Natural killer cell (primary cell): ENCODE results near the gene LY6G5C. TPM values are rescaled to one million over a fixed set of nuclear protein-coding genes. Genes with fewer than 3 reads are reported as not detected.
A peak's percentile ranks its signal among the peaks of the same experiment; 100 is the strongest.

Experiments
- ATAC-seq, 3 donors: fragments of 150-1000 bp in 2 of 3; fragments of 200-7000 bp in 1 of 3; cut with Tn5 transposase; 1 replicate in 1 of 3; 2 replicates in 2 of 3; pipeline ENCODE4 v1.10.0; 2021; ENCODE audit warnings: mild to moderate bottlenecking in 2 of 3, moderate library complexity in 2 of 3
- DNase-seq, 2 donors: peaks; one replicate each; pipeline versions ENCODE4 v3.0.0 to v3.0.0-alpha.2; 2013 to 2021; ENCODE audit warnings: mixed read lengths in 1 of 2
- H3K27ac ChIP-seq: one replicate; pipeline ENCODE4 v1.5.1; 2013; ENCODE audit warnings: mild to moderate bottlenecking, low read length
- H3K27me3 ChIP-seq: one replicate; pipeline ENCODE4 v1.6.1; 2013; ENCODE audit warnings: low read length; ENCODE audit not compliant: control insufficient read depth, insufficient read depth
- H3K36me3 ChIP-seq: one replicate; pipeline ENCODE4 v1.6.1; 2013; ENCODE audit warnings: low read length; ENCODE audit not compliant: control insufficient read depth, insufficient read depth
- H3K4me1 ChIP-seq: one replicate; pipeline ENCODE4 v1.6.1; 2013; ENCODE audit warnings: low read length; ENCODE audit not compliant: control insufficient read depth, insufficient read depth
- H3K4me3 ChIP-seq: one replicate; pipeline ENCODE4 v1.5.1; 2013; ENCODE audit warnings: low read length
- H3K9me3 ChIP-seq: one replicate; pipeline ENCODE4 v1.6.1; 2013; ENCODE audit warnings: low read length; ENCODE audit not compliant: control insufficient read depth, insufficient read depth
- H3K27ac Mint-ChIP-seq, 2 donors: one replicate each; pipeline ENCODE4 v1.8.0; 2022; ENCODE audit warnings: mild to moderate bottlenecking in 2 of 2, mixed read lengths in 2 of 2, moderate library complexity in 1 of 2
- H3K27me3 Mint-ChIP-seq, 2 donors: one replicate each; pipeline ENCODE4 v1.8.0; 2022; ENCODE audit warnings: low read depth in 2 of 2, mixed read lengths in 2 of 2
- H3K36me3 Mint-ChIP-seq: one replicate; pipeline ENCODE4 v1.8.0; 2022; ENCODE audit warnings: mixed read lengths
- H3K4me1 Mint-ChIP-seq, 2 donors: one replicate each; pipeline ENCODE4 v1.8.0; 2022; ENCODE audit warnings: mixed read lengths in 2 of 2
- H3K4me3 Mint-ChIP-seq: one replicate; pipeline ENCODE4 v1.8.0; 2022; ENCODE audit warnings: mild to moderate bottlenecking, moderate library complexity, mixed read lengths
- H3K9me3 Mint-ChIP-seq, 2 donors: one replicate each; pipeline ENCODE4 v1.8.0; 2022; ENCODE audit warnings: mixed read lengths in 2 of 2
- WGBS: methylation state at CpG from one replicate; pipeline ENCODE4 v1.1.7; 2013; ENCODE audit warnings: missing lambda C conversion rate; ENCODE audit not compliant: insufficient coverage; 5-methylcytosine and 5-hydroxymethylcytosine counted together
- intact Hi-C: fragments of 100-400 bp; cut with micrococcal nuclease; formaldehyde crosslinking; loops from one replicate; pipeline ENCODE4 v1.14.2; 2022
- total RNA-seq, 4 donors: library from RNA; stranded (reverse); fragments of 120-200 nt in 1 of 4; gene quantifications; one replicate each; pipeline versions ENCODE4 v1.2.3 to v1.2.4, GENCODE V29; 2013 to 2022
- TF ChIP-seq, protein P1 (sequence below): fragments of 200-600 bp; IDR thresholded peaks from one replicate; pipeline ENCODE4 v1.8.0; 2022; ENCODE audit warnings: antibody characterized with exemption

LY6G5C gene
- total RNA-seq, 3 donors from 2014 or later (not counting 1 experiment from before 2014, with no cell fraction given) = 2.0 to 7.9 (median 2.7) TPM

DNA sequence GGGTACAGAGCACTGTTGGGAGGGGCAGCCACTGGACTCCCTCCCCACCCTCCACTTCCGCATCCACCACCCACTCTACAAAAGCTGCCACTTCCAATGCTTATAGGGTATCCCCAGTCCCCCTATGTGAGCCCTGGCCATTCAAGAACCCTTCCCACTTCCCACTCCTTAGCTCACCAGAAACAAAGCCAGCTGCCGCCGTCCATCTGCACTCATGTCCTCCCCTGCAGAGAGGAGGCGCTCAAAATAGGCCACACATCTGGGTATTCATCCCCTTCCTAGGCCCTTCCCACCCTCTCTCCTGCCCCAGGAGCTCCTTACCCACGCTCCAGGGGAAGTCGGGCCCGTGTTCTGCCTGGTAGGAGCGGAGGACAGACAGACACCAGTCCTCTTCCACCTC is 6.5 kb upstream of the LY6G5C start:
- TF ChIP-seq, protein P1, sequence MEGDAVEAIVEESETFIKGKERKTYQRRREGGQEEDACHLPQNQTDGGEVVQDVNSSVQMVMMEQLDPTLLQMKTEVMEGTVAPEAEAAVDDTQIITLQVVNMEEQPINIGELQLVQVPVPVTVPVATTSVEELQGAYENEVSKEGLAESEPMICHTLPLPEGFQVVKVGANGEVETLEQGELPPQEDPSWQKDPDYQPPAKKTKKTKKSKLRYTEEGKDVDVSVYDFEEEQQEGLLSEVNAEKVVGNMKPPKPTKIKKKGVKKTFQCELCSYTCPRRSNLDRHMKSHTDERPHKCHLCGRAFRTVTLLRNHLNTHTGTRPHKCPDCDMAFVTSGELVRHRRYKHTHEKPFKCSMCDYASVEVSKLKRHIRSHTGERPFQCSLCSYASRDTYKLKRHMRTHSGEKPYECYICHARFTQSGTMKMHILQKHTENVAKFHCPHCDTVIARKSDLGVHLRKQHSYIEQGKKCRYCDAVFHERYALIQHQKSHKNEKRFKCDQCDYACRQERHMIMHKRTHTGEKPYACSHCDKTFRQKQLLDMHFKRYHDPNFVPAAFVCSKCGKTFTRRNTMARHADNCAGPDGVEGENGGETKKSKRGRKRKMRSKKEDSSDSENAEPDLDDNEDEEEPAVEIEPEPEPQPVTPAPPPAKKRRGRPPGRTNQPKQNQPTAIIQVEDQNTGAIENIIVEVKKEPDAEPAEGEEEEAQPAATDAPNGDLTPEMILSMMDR = no peak
- Histone ChIP-seq H3K4me1 (peaks cover 10% of the 10 kb centered on the region), H3K4me3 (no peak overlapping the region), H3K36me3 (peaks cover 52% of the 10 kb centered on the region), H3K27me3 (no peaks in the 10 kb centered on the region), H3K27ac (no peak overlapping the region), H3K9me3 (no peaks in the 10 kb centered on the region)
- Mint-ChIP-seq H3K9me3 (no peaks in the 10 kb centered on the region), H3K4me1 (peaks cover 0 to 7% of the 10 kb centered on the region in 2 donors), H3K27me3 (no peaks in the 10 kb centered on the region), H3K36me3 (no peaks in the 10 kb centered on the region), H3K27ac (no peak overlapping the region), H3K4me3 (no peak overlapping the region)
- 94% methylated on average over 8 of the region's 8 CpGs for WGBS
- ATAC-seq (no peak), DNase-seq (no peak)
- intact Hi-C loops = no loop called here

DNA sequence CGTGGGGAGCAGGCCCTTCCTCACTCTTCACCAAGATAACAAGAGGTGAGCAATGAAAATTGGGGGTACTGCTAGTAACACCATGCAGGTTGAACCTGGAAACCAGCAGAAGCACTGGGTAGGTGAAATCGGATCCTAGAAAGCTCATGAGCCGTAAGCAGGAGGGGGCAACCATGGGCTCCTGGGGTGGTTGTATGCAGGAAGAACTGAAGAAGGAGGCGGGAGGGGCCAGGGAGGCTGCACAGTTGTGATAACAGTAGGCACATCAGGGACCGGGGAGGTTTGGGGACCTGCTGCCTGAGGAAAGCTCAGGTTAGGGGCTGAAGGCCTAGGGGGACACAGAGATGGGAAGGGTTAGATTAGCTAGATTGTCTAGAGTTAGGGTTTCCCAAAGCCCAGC is 5.6 kb upstream of the LY6G5C start:
- Mint-ChIP-seq H3K27me3 (no peaks in the 10 kb centered on the region), H3K9me3 (no peaks in the 10 kb centered on the region), H3K27ac (peak overlapping the region in 1 of 2 donors; percentile 26), H3K36me3 (no peaks in the 10 kb centered on the region), H3K4me3 (no peak overlapping the region), H3K4me1 (peaks cover 3 to 10% of the 10 kb centered on the region in 2 donors)
- Histone ChIP-seq H3K4me1 (peaks cover 14% of the 10 kb centered on the region), H3K36me3 (peaks cover 46% of the 10 kb centered on the region), H3K27me3 (no peaks in the 10 kb centered on the region), H3K4me3 (no peak overlapping the region), H3K27ac (no peak overlapping the region), H3K9me3 (no peaks in the 10 kb centered on the region)
- TF ChIP-seq, protein P1 = no peak
- no peak for DNase-seq
- 92% methylated on average over 5 of the region's 5 CpGs for WGBS
- intact Hi-C loops = no loop called here
- no peak for ATAC-seq

DNA sequence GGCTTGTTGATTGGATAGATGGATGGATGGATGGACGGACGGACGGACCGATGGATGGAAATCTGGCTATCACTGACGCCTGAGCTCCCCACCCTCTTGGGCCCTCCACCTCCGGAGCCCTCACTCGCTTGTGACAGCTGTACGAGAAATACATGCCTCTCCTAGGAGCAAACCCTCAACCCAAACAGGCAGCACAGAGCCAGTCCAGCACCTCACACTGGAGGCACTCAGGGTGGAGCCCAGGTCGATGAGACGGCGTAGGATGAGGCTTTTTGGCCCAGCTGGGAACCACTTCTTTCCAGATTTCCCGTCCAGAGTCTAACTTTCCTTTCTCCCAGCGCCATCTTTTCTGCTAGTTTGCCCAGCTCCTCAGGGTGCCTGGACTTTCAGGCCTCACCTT is 2.7 kb upstream of the LY6G5C start:
- Mint-ChIP-seq H3K27me3 (no peaks in the 10 kb centered on the region), H3K9me3 (no peaks in the 10 kb centered on the region), H3K4me1 (peaks cover 19 to 22% of the 10 kb centered on the region in 2 donors), H3K36me3 (no peaks in the 10 kb centered on the region), H3K27ac (peak overlapping the region in 1 of 2 donors; percentile 52), H3K4me3 (no peak overlapping the region)
- no peak for DNase-seq
- Histone ChIP-seq H3K27me3 (no peaks in the 10 kb centered on the region), H3K9me3 (no peaks in the 10 kb centered on the region), H3K4me1 (peaks cover 30% of the 10 kb centered on the region), H3K36me3 (peaks cover 18% of the 10 kb centered on the region), H3K4me3 (no peak overlapping the region), H3K27ac (no peak overlapping the region)
- 96% methylated on average over 13 of the region's 13 CpGs for WGBS
- ATAC-seq = no peak
- TF ChIP-seq, protein P1 = no peak
- intact Hi-C loops = loop anchor here (5.0 kb wide), 1 partner anchor 54 kb away; the partner anchor contains the start of gene CLIC1

DNA sequence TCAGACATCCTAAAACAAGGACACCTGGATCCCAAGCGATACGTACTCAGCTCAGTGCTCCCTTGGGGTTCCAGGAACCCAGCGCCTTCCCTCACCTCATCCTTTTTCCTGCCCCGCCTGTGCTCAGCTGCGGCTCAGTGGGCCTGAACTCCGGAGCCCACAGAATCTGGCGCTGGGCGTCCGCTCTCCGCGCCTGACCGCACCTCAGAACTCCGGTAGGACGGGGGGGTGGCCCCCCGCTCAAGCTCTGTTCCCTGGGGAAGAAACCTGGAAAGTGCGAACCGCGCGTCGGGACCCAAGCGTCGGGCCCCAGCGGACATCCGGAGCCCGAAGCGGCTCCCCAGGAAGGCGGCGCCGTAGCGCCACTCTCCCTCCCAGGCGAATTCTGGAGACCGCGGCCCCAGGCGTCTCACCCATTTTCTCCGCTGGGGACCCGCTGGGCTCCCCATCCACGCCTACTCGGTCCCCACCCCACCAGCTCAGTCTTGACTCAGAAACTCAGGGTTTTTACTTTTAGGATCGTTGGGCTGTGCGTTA is 336 bp upstream of the LY6G5C start:
- Histone ChIP-seq H3K4me1 (peaks cover 30% of the 10 kb centered on the region), H3K4me3 (peak overlapping the region; percentile 56), H3K27me3 (no peaks in the 10 kb centered on the region), H3K9me3 (no peaks in the 10 kb centered on the region), H3K27ac (peak overlapping the region; percentile 14), H3K36me3 (no peaks in the 10 kb centered on the region)
- Mint-ChIP-seq H3K36me3 (no peaks in the 10 kb centered on the region), H3K27ac (peak overlapping the region; percentile 78 to 79), H3K4me3 (peak overlapping the region; percentile 93), H3K27me3 (peaks cover 0 to 3% of the 10 kb centered on the region in 2 donors), H3K9me3 (no peaks in the 10 kb centered on the region), H3K4me1 (peaks cover 19 to 23% of the 10 kb centered on the region in 2 donors)
- WGBS = 1% methylated on average over 40 of the region's 40 CpGs
- TF ChIP-seq, protein P1 = peak; percentile 14
- DNase-seq = peak in 1 of 2 donors; percentile 68
- peak; percentile 41 to 59 (median 44) for ATAC-seq
- intact Hi-C loops = loop anchor here (5.0 kb wide), 1 partner anchor 56 kb away; the partner anchor contains the start of gene CLIC1
